Pancreas (tissue), 10 donors: ENCODE results near the gene SHISA8. TPM values are rescaled to one million over a fixed set of nuclear protein-coding genes. Genes with fewer than 3 reads are reported as not detected.

ENCODE experiments used
- ATAC-seq, 4 donors: fragments of 200-7000 bp; cut with Tn5 transposase; one replicate each; pipeline versions ENCODE4 v1.8.0 to v1.9.1; 2020; ENCODE audit warnings: mild to moderate bottlenecking in 4 of 4, moderate library complexity in 4 of 4
- DNase-seq, 6 donors: peaks; one replicate each; pipeline ENCODE4 v3.0.0-alpha.2; 2020
- FAIRE-seq: peaks from 2 replicates; lab custom pipeline; 2012; peaks lifted over from hg19 to GRCh38; lab: Jason Lieb, UNC
- H3K27ac ChIP-seq, 4 donors: fragments of 200-600 bp; sonication (generic); 1 replicate in 3 of 4; 2 replicates in 1 of 4; pipeline versions ENCODE4 v1.5.0 to v1.8.0; 2020
- H3K27me3 ChIP-seq, 4 donors: fragments of 200-600 bp; one replicate each; pipeline ENCODE4 v1.8.0; 2021
- H3K36me3 ChIP-seq, 3 donors: fragments of 200-600 bp; sonication (generic) in 1 of 3; one replicate each; pipeline versions ENCODE4 v1.5.0 to v1.8.0; 2020 to 2021
- H3K4me1 ChIP-seq, 3 donors: fragments of 200-600 bp; one replicate each; pipeline ENCODE4 v1.8.0; 2021
- H3K4me3 ChIP-seq, 4 donors: fragments of 200-600 bp; sonication (generic) in 2 of 4; one replicate each; pipeline versions ENCODE4 v1.5.0 to v1.8.0; 2020 to 2021
- H3K9me3 ChIP-seq, 4 donors: fragments of 200-600 bp; one replicate each; pipeline ENCODE4 v1.8.0; 2021
- CTCF ChIP-seq, 4 donors: fragments of 200-600 bp; sonication (generic) in 3 of 4; IDR thresholded peaks; one replicate each; pipeline versions ENCODE4 v1.5.0 to v1.8.0; 2021; ENCODE audit warnings: antibody characterized with exemption in 4 of 4
- WGBS, 2 donors: extraction: QIAGEN DNeasy Blood & Tissue Kit; methylation state at CpG; one replicate each; pipeline ENCODE4 v1.1.7; 2013; 5-methylcytosine and 5-hydroxymethylcytosine counted together
- intact Hi-C, 3 donors: fragments of 100-400 bp; cut with DNase I; formaldehyde crosslinking; loops; one replicate each; pipeline versions ENCODE4 v1.11.1 to v1.14.2; 2022
- polyA plus RNA-seq, 2 donors: library from polyadenylated mRNA; stranded (reverse); fragments of 200-250 nt; gene quantifications; one replicate each; pipeline ENCODE4 v1.2.3, GENCODE V29; 2013
- total RNA-seq, 6 donors: library from RNA; stranded (reverse); fragmentation: NEBNext Ultra II Directional in 4 of 6; extraction: Animal tissue kit (Norgen Biotek cat#: 25700) in 4 of 6; gene quantifications; one replicate each; pipeline versions ENCODE4 v1.2.1 to v1.2.4, GENCODE V29; 2021 to 2023
- donor health status: healthy with polysubstance abuse.
- donor health status: DM: no; HTN: no; CAD: no; lungs with moderate emphysema.
- donor health status: DM: no; HTN: no; CAD: no.
- donor health status: control.
- donor health status: control.
- donor health status: Bipolar disorder and iron deficiency.
- donor health status: DM: yes; HTN: yes; CAD: no.
- donor health status: DM: no; HTN: no; CAD: no.
- donor health status: DM: no; HTN: no; CAD: no.
- donor health status: DM: yes; HTN: yes; CAD: no.

SHISA8 gene
- total RNA-seq (not detected), polyA plus RNA-seq (not detected)

- Histone ChIP-seq H3K9me3 (no peaks in the 10 kb centered on the region), H3K27me3 (peaks cover 0 to 23% (median 12%) of the 10 kb centered on the region in 4 donors), H3K36me3 (no peaks in the 10 kb centered on the region), H3K4me1 (peaks cover 8 to 20% (median 17%) of the 10 kb centered on the region in 3 donors), H3K27ac (no peak within 1 kb of the TSS), H3K4me3 (peak within 1 kb of the TSS in 3 of 4 donors; percentile 16 to 52 (median 34))
- no peak for TF ChIP-seq CTCF (IDR thresholded peaks at IDR 0.05)
- intact Hi-C loops: no loop called here
- ATAC-seq: peak; percentile 59 to 79 (median 74)
- WGBS, 2 donors: 10% methylated on average over 45 to 63 of the region's 63 CpGs
- no peak for FAIRE-seq
- DNase-seq: peak in 4 of 6 donors; percentile 33 to 86 (median 50)
Measured at GRCh38 chr22:41915035-41915785, at the start of gene SHISA8. Gene SHISA8, minus strand, starts transcription at chr22:41915074. Its CDS starts 407 bp downstream, at chr22:41914667.

- WGBS, 2 donors: 79 to 93% methylated on average over 5 of the region's 5 CpGs
- no peaks in the 10 kb centered on the region for H3K9me3 ChIP-seq
Measured at GRCh38 chr22:41964112-41964491, 49.2 kb upstream of the SHISA8 start.

GRCh38 chr22:41963453-41964111 is 48.7 kb upstream of the SHISA8 start:
- Histone ChIP-seq H3K27ac (no peak overlapping the region), H3K4me3 (no peak overlapping the region), H3K4me1 (no peaks in the 10 kb centered on the region), H3K27me3 (no peaks in the 10 kb centered on the region), H3K9me3 (no peaks in the 10 kb centered on the region), H3K36me3 (no peaks in the 10 kb centered on the region)
- FAIRE-seq: no peak
- ATAC-seq: no peak
- TF ChIP-seq CTCF (IDR thresholded peaks at IDR 0.05): no peak
- WGBS, 2 donors: 72 to 76% methylated on average over 9 of the region's 9 CpGs
- no peak for DNase-seq
- intact Hi-C loops: loop anchor here in 1 of 3 donors (10.0 kb wide), 1 partner anchor 471 kb away; the partner anchor contains the start of gene NFAM1

More at GRCh38 chr22:41964112-41964491, 49.2 kb upstream of the SHISA8 start:
- intact Hi-C loops: loop anchor here in 1 of 3 donors (10.0 kb wide), 1 partner anchor 471 kb away; the partner anchor contains the start of gene NFAM1
- Histone ChIP-seq H3K4me1 (no peaks in the 10 kb centered on the region), H3K27me3 (no peaks in the 10 kb centered on the region), H3K36me3 (no peaks in the 10 kb centered on the region), H3K4me3 (no peak overlapping the region), H3K27ac (no peak overlapping the region)
- no peak for ATAC-seq
- FAIRE-seq: no peak
- no peak for DNase-seq
- no peak for TF ChIP-seq CTCF (IDR thresholded peaks at IDR 0.05)

- no peak for TF ChIP-seq CTCF (IDR thresholded peaks at IDR 0.05)
- Histone ChIP-seq H3K27me3 (no peaks in the 10 kb centered on the region), H3K27ac (no peak overlapping the region), H3K36me3 (no peaks in the 10 kb centered on the region), H3K9me3 (no peaks in the 10 kb centered on the region), H3K4me3 (peak overlapping the region in 2 of 4 donors; percentile 30 to 34), H3K4me1 (no peaks in the 10 kb centered on the region)
- 45 to 60% methylated on average over 14 to 23 of the region's 23 CpGs for WGBS, 2 donors
- FAIRE-seq (no peak), DNase-seq (peak in 1 of 6 donors; percentile 51), ATAC-seq (peak; percentile 56 to 72 (median 62))
- intact Hi-C loops: no loop called here
Measured at GRCh38 chr22:41957941-41958556, 43.2 kb upstream of the SHISA8 start.
